H4 (cell line): Measurements from ENCODE around the gene AUTS2. TPM values are rescaled to one million over a fixed set of nuclear protein-coding genes. Genes with fewer than 3 reads are reported as not detected.

ENCODE experiments used
- DNase-seq: peaks from one replicate; pipeline ENCODE4 v3.0.0-alpha.2; 2015; ENCODE audit warnings: low spot score
- total RNA-seq: library from RNA; depleted of rRNA; stranded (reverse); fragments of >200 nt; shearing (Covaris generic); gene quantifications from 2 replicates; pipeline ENCODE4 v1.2.3, GENCODE V29; 2014

AUTS2 gene
- total RNA-seq, 1 experiment from 2014 or later, result 4.1 TPM

- no peak for DNase-seq
Measured at GRCh38 chr7:69722843-69723242, 124.6 kb downstream of the AUTS2 start.

GRCh38 chr7:69723663-69724062 lies 125.4 kb downstream of the AUTS2 start:
- no peak for DNase-seq

- no peak for DNase-seq
Measured at GRCh38 chr7:69728304-69728703, 130.0 kb downstream of the AUTS2 start.

DNA sequence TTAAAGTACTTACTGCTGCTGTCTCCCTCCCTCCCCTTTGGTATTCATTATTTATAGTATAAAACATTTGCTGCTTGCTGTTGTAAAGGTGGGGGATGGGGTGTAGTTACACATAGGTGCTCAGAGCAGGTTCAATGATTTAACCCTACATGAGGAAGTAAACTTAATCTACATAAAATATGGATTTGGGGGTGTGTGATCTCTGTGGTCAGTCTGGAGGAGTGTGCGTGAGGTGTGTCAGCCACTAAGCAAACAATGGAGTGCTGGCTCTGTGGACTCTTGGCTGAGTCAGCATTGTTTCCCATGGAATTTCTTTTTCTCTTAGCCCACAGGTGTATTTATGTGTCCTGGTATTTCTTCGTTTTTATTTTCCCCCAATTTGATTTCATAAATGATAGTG lies 133.9 kb downstream of the AUTS2 start:
- peak; percentile 35 for DNase-seq

DNA sequence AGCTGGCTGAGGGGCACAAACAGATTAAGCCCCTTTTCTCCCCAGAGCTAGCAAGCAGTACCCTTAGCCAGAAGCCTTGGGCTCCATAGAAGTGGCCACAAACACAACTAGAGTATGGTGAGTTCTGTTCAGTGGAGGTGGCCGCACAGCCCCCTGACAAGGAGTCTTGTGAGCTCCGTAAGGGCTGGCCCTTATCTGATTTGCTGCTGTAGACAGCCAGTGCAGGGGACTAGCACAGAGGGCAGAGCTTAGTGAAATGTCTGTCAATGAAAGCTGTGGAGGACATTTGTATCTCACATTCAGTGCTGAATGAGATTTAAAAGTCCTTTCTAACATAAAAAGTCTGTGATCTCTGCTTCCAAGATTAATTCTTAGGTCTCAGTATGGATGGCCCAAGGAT lies 137.3 kb downstream of the AUTS2 start:
- no peak for DNase-seq

DNA sequence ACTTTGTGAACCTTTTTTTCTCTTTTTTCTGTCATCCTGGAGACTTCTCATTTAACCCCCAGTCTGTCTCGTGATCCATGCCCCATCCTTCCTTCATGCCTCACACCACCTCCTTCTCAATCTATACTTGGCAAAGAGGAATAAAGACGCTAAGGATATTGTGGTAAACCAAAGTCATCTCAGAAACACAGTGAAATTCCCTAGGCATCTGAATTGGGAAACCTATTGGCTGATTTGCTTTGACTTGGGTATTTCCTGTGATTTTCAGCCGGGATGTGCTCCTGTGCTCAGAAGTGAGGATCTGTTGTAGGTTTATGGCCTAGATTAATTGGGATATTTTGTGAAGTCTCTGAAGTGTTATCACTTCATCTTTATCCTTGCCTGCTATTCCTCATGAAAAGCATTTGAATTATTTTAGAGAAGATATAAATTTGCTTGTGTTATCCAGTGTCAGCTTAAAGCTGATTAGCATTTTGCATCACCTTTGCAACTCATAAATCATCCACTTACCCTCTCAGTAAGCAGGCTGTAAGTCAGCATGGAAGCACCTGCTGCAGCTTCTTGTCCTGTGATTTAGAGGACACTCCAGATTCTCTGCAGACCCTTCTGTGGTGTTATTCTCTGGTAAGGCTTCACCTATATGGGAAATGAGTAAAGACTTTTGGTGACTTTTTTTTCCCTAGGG lies 138.0 kb downstream of the AUTS2 start:
- no peak for DNase-seq

GRCh38 chr7:69738396-69738951 lies 140.2 kb downstream of the AUTS2 start:
- DNase-seq, result peak; percentile 83

DNA sequence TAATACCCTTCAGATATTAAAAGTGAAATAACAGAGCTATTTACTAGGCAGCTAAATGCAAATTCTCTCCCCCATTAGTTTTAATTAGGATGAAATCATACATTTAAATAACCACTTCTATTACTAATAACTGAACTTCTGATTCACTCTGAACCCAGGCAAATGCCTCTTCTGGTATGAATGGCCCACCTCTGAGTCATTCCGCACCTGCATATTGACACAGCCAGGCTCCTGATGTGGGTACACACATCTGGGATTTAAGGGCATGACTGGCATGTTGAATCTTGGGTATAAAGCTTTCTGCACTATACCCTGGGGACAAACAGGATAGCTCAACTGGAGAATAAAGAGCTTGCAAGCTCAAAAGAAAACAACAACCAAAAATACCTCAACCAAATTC lies 140.9 kb downstream of the AUTS2 start:
- no peak for DNase-seq

DNA sequence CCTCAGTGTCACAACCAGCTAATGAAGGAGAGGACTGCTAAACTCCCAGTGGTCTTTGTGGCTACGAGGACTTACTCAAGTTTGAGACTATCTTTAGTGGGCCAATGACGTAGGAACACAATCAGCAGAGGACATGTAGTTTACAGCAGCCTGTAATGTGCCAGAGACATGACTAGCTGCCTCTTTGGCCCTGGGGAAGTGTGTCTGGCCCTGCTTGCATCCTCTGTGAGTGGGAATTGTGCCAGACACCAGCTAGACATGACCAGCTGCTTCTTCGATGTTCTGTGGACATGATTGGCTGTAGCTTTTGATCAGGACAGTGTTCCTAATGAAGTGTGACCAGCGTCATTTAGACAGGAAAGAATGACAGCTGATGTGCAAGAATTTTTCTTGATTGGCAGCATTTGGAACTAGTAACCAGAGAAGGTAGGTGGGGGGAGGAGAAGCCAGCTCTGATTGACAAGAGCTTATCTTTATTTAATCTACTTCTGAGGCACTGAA lies 141.7 kb downstream of the AUTS2 start:
- peak; percentile 54 for DNase-seq

DNA sequence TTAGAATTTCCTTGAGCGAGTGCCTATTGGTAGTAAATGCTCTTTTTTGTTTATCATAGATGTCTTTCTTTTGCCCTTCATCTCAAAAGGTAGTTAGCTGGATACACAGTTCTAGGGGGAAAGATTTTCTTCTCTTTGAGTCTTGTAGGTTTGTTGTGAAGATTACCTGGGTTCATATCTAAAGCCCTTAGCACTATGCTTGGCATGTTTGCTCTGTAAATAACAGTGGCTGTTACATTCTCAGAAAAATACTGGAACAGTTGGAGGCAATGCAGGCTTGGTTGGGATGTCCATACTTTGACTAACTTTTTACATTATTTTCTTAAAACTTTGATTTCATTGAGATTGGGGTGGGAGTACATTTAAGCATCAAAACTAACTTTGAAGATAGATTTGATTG lies 144.0 kb downstream of the AUTS2 start:
- DNase-seq, result no peak

DNA sequence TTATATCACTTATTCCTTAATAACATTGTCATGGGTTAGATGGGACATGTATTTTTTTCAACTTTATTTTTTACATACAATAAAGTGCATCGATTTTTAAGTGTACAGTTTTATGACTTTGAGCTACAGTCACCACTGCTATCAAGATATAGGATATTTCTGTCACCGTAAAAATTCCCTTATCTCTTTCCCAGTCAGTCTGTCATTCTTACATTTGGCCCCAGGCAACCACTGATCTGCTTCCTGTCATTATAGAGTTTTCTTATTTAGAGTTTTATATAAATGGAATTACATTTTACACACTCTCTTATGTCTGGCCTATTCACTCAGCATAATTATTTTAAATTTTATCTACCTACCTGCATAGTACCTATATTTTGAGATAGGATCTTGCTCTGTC lies 145.2 kb downstream of the AUTS2 start:
- no peak for DNase-seq

- DNase-seq, result no peak
Measured at GRCh38 chr7:69744026-69744425, 145.8 kb downstream of the AUTS2 start.

DNA sequence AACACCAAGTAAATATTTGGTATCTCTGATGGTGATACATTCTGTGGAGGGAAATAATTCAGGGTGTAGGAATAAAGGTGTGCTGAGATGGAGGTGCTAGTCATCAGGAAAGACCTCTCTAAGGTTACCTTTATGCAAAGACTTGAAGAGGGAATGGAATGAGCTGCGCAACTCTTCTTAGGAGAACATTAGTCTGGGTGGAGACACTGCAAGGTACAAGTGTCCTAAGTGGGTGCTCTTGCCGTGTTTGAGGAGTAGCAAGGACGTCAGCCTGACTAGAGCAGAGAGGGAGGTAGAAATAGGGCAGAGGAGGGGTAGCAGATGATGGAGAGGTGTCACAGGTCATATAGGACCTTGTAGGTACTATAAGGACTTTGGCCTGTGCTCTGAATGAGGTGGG lies 148.1 kb downstream of the AUTS2 start:
- no peak for DNase-seq

DNA sequence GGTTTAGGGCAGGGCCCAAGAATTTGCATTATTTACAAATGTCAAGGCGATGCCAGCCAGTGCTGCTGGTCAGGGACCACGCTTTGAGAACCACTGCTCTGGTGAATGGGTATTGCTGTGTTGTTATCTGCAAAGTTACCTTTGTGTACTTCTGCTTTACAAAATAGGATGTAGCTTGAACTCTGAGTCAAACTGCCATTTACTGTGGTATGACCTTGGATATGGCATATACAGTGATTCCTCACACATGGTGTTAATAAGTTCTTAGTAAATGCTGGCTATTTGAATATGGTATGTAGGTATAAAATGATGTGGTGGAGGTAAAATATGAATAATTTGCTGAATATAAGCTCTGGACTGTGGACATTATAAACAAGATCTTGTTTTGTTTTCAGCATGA lies 148.9 kb downstream of the AUTS2 start:
- no peak for DNase-seq

DNA sequence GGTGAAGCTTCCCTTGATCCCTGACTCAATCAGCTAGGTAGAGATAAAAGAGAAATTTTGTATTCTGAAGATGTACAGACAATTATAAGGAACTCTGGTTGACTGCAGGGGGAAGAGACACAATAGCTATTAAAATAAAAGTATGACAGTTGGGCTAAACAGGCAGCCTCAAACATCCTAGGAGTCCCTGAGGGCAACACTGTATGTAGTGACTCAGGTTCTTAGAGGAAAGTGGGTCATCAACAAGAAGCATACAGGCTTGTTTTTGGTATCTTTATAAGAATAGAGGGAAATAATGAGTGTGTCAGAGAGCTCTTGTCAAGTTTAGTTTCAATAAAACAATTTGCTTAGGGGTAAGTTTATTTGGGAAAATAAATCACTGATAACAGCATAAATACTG lies 150.3 kb downstream of the AUTS2 start:
- no peak for DNase-seq

GRCh38 chr7:69749372-69749979 lies 151.2 kb downstream of the AUTS2 start:
- peak; percentile 22 for DNase-seq

DNA sequence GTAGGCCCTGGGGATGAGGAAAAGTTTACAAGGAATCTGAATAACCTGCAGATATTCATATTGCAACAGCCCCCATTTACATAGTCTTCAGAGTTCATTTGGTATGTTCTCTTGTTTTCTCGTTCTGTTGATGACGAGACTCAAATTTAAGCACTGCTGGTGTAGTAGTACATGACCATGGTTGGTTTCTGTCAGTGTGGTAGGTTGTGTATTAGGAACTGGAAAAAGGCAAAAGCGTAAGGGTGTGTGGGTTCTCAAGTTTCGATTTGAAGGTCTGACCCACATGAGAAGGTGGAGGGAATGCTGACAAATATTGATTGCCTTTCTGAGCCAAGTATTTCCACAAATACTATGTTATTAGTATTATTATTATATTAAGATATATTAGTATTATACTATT lies 151.7 kb downstream of the AUTS2 start:
- DNase-seq, result no peak

DNA sequence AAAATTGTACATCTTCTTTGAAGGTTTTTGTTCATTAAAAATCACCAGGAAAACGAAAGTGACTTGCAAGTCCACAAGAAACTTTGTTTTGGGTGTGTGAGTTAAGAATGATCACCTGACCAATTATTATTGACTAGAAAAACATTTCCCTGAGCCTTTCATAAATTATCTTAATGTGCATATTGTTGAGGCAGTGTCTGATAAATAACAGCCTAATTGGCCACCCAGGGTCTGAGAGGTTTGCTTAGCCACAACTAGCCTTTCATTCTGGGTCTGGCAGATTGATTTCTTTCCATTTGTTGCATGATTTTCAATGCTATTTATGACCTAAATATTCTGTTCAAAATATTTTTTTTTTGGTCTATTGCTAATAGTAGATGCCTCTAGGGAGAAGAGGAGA lies 152.8 kb downstream of the AUTS2 start:
- no peak for DNase-seq

DNA sequence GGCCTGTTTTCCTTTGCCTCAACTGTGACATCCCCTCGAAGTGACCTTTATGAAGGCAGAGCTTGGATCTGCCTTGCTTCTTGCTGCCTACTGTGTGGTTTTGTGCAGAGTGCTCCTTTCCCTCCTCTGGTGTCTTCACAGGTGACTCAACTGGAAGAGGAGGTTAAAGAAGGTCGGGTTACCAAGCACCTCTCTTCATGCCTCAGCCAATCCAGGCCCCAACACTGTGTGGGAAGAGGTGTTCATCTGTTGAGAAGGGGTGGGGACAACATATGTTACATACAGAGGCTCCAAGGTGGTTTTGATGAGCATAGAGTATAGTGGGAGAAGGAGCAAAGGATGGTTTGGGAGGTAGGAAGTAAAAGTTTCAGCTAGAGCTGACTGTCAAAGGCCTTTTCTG lies 155.7 kb downstream of the AUTS2 start:
- no peak for DNase-seq

DNA sequence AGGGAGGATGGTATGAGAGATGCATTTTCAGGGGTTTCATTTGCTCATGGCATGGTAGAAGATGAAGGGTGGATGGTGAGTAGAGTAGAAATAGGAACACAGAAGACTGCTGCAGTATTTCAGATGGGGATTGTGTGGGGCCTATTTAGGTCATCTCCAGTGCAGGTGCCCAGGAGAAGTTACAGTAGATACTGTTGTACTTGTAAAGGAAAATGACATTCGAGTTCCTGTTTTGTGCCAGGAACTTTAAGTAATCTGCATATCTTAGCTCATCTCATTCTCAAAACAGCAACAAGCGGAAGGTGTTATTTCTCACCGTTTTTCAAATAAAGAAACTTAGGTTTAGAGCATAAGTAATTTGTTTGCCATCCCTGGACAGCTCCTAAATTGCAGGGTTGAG lies 156.2 kb downstream of the AUTS2 start:
- no peak for DNase-seq

GRCh38 chr7:69756235-69756634 lies 158.0 kb downstream of the AUTS2 start:
- no peak for DNase-seq

GRCh38 chr7:69757528-69757927 lies 159.3 kb downstream of the AUTS2 start:
- DNase-seq, result no peak

- peak; percentile 61 for DNase-seq
Measured at GRCh38 chr7:69757981-69758430, 159.7 kb downstream of the AUTS2 start.
